Measurements from ENCODE around the gene TUBB8.
"Not testable (repeated sequence)": the region's sequence is repeated elsewhere in the genome, so short reads cannot be mapped to it uniquely, and the experiment has no call there.

Gene TUBB8

DNA sequence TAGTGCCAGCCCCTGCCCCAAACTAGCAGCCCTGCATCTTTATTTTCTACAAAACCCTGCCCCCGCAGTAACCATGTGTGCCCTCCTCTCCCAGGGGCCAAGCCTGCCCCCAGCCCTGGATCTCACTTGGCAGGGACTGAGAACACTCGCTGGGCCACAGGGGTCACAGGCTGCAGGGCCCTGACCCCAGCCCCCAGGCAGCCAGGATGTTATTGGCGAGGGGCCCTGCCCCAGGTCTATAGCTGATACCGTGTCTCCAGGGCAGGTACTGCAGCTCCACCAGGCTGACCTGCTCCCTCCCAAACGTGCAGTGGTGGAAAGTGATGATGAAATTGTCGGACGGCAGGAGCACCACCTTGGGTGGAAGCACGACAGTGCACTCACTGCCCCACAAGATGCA, 35.9 kb upstream of the TUBB8 start:
- no peak for DNase-seq (ENCODE audit: low spot score)
- POLR2A ChIA-PET (ENCODE audit: low non-redundant PET), result no interaction called here
- CTCF ChIA-PET, result interaction anchor here (0.6 kb wide), 1 partner anchor 8 kb away, joined by 3 read pairs; no protein-coding TSS in a partner anchor
- H3K27ac ChIP-seq, result no peak overlapping the region
- no peak for TF ChIP-seq CTCF (conservative IDR thresholded peaks at IDR 0.05; ENCODE audit: low read depth)

DNA sequence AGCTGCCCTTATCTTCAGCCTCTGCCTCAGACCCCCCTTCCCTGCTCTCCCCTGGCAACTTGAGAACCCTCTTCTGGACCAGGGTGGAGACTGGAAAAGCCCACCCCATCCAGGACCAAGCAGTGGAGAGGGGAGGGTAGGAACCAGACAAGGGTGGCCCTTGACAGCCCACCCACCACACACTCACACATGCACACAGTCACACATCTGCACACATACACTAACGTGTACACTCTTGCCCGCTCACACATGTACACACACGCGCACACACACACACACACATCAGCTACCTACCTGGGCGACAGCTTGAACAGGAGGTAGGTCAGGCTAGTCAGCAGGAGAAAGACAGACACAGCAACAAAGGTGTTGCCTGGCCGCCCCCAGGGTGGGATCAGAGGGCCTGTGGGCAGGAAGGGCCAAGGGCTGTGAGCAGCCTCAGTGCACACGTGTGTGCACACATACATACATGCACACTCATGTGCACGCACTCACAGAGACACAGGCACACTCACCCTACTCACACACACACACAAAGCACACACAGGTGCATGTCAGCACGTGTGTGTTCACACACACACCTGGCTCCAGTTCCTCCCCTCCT, 34.9 kb upstream of the TUBB8 start:
- no peak for DNase-seq (ENCODE audit: low spot score)
- ChIA-PET POLR2A (ENCODE audit: low non-redundant PET) (no interaction called here), CTCF (no interaction called here)
- no peak for TF ChIP-seq CTCF (conservative IDR thresholded peaks at IDR 0.05; ENCODE audit: low read depth)
- no peak overlapping the region for H3K27ac ChIP-seq

GRCh38 chr10:80477-81105, 31.5 kb upstream of the TUBB8 start:
- CTCF ChIA-PET, result no interaction called here
- POLR2A ChIA-PET (ENCODE audit: low non-redundant PET), result no interaction called here
- no peak for TF ChIP-seq CTCF (conservative IDR thresholded peaks at IDR 0.05; ENCODE audit: low read depth)
- no peak overlapping the region for H3K27ac ChIP-seq
- DNase-seq (ENCODE audit: low spot score), result no peak

DNA sequence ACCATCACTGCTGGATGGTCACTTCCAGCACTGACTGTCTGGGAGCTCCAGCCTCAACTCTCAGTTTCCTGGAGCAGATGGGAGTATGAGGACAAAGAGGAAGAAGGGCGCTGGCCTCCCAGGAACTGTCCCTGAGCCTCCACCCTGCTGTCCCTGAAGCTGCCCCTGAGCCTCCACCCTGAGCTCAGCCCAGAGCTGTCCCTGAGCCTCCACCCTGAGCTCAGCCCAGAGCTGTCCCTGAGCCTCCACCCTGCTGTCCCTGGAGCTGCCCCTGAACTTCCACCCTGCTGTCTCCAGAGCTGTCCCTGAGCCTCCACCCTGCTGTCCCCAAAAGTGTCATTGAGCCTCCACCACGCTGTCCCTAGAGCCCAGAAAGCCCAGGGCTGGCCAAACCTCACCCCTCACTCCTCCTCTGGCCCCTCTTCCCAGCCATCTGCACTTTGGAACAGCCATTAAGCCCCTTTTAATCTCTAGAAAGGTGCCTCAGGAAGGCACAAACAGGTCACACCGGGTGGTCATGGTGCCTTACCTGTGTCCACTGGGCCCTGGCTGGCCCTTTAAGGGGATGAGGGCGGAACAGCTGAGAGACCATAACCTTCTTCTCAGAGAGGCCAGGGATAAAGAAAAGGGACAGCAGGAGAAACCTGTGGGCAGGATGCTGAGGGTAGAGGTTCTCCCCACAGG, 30.6 kb upstream of the TUBB8 start:
- H3K27ac ChIP-seq, result no peak overlapping the region
- no peak for TF ChIP-seq CTCF (conservative IDR thresholded peaks at IDR 0.05; ENCODE audit: low read depth)
- POLR2A ChIA-PET (ENCODE audit: low non-redundant PET), result no interaction called here

GRCh38 chr10:78556-78955, 29.5 kb upstream of the TUBB8 start:
- TF ChIP-seq CTCF (conservative IDR thresholded peaks at IDR 0.05; ENCODE audit: low read depth), result no peak
- DNase-seq (ENCODE audit: low spot score), result no peak
- ChIA-PET CTCF (interaction anchor here (0.6 kb wide), 1 partner anchor 711 kb away, joined by 3 read pairs; no protein-coding TSS in a partner anchor), POLR2A (ENCODE audit: low non-redundant PET) (no interaction called here)
- no peak overlapping the region for H3K27ac ChIP-seq

More for the DNA sequence above, 30.6 kb upstream of the TUBB8 start:
- CTCF ChIA-PET, result no interaction called here
- DNase-seq (ENCODE audit: low spot score), result no peak

GRCh38 chr10:74266-74621, 25.1 kb upstream of the TUBB8 start:
- TF ChIP-seq CTCF (conservative IDR thresholded peaks at IDR 0.05; ENCODE audit: low read depth), result peak; percentile 39
- H3K27ac ChIP-seq; DNase-seq (ENCODE audit: low spot score); POLR2A ChIA-PET (ENCODE audit: low non-redundant PET): not testable (repeated sequence)
- CTCF ChIA-PET, result interaction anchor here (0.6 to 0.9 kb wide), 3 partner anchors 22 to 1440 kb away, joined by 3 to 6 read pairs (median 4); no protein-coding TSS in a partner anchor

Measured in RWPE1 (cell line).